ENCODE data around the gene FAM171A1.
"Not testable (repeated sequence)": the region's sequence is repeated elsewhere in the genome, so short reads cannot be mapped to it uniquely, and the experiment has no call there.

FAM171A1 gene

DNA sequence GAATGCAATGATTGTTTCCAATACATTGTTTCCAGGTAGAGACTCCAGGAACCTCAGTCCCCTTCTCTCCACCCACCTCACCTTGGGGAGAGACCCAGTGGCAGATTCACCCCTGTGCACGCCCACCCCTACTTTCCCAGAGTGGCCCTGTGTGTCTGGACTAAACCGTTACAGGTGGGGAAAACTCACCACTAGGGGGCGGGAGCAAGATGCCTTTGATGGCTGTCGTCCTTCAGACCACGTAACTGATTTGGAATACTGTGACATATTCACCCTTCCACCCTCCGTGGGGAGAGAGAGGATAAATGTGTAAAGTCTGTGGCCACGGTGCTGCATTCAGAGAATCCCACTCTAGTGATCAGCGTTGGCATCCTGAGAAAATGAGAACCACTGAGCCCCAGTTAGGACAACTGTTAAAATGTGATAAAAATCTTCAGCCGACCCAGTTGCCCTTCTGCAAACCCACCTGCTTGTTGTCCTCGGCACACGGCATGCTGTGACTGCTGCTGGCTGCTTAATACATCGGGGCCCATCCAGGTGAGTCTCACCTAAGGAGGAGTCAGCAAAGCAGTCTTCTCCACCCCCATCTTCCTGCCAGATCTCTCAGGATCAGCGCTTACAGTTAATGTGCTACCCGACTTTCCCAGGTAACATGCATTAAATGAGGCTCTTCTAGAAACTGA, 161.1 kb downstream of the FAM171A1 start:
- FAIRE-seq = peak; percentile 72
- DNase-seq (ENCODE audit: insufficient read length, low spot score) = peak; percentile 60
- peak; percentile 88 for TF ChIP-seq CTCF (IDR thresholded peaks at IDR 0.05; ENCODE audit: insufficient read depth, missing control alignments)

- DNase-seq (ENCODE audit: insufficient read length, low spot score) (no peak), FAIRE-seq (no peak)
- no peak for TF ChIP-seq CTCF (IDR thresholded peaks at IDR 0.05; ENCODE audit: insufficient read depth, missing control alignments)
Observed at GRCh38 chr10:15208221-15208620, 162.9 kb downstream of the FAM171A1 start.

DNA sequence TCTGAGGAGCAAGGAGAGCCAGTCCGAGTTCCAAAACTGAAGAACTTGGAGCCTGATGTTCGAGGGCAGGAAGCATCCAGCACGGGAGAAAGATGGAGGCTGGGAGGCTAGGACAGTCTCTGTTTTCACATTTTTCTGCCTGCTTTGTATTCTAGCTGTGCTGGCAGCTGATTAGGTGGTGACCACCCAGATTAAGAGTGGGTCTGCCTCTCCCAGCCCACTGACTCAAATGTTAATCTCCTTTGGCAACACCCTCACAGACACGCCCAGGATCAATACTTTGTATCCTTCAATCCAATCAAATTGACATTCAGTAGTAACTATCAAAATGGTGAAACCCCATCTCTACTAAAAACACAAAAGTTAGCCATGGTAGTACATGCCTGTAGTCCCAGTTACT, 163.7 kb downstream of the FAM171A1 start:
- not testable (repeated sequence) for FAIRE-seq; DNase-seq (ENCODE audit: insufficient read length, low spot score)

- FAIRE-seq = no peak
- no peak for DNase-seq (ENCODE audit: insufficient read length, low spot score)
- TF ChIP-seq CTCF (IDR thresholded peaks at IDR 0.05; ENCODE audit: insufficient read depth, missing control alignments) = no peak
Observed at GRCh38 chr10:15202639-15203038, 168.4 kb downstream of the FAM171A1 start.

GRCh38 chr10:15202301-15202621, 168.8 kb downstream of the FAM171A1 start:
- DNase-seq (ENCODE audit: insufficient read length, low spot score); FAIRE-seq: not testable (repeated sequence)

GRCh38 chr10:15201589-15202300, 169.3 kb downstream of the FAM171A1 start:
- FAIRE-seq = no peak
- DNase-seq (ENCODE audit: insufficient read length, low spot score) = no peak

DNA sequence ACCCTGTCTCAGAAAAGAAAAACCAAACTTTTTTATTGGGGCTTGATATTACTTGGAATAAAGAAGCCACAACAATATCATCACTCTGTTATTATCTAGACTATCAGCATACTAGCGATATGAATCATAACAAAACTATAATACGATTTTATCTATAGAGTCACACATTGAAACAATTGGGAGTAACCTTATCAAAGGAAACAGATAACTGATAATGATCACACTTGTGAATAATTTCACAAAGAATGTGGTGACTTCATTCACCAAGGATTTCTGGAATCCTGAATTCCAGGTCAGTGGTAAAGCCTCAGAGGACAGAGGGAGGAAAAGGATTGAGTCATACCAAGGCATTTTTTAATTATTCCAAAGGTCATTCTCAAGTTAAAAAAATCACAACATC, 170.5 kb downstream of the FAM171A1 start:
- FAIRE-seq (no peak), DNase-seq (ENCODE audit: insufficient read length, low spot score) (no peak)

More at GRCh38 chr10:15201589-15202300, 169.3 kb downstream of the FAM171A1 start:
- TF ChIP-seq CTCF (IDR thresholded peaks at IDR 0.05; ENCODE audit: insufficient read depth, missing control alignments) = no peak

More for the DNA sequence above, 170.5 kb downstream of the FAM171A1 start:
- TF ChIP-seq CTCF (IDR thresholded peaks at IDR 0.05; ENCODE audit: insufficient read depth, missing control alignments) = no peak
